HL-60 (cell line): ENCODE data around the gene USB1.

Experiments
- CTCF ChIP-seq: IDR thresholded peaks from one replicate; pipeline ENCODE4 v1.5.1; 2011; ENCODE audit warnings: low read length, control low read depth, inconsistent platforms; ENCODE audit not compliant: insufficient read depth
- POLR2AphosphoS5 ChIP-seq: IDR thresholded peaks from 2 replicates; pipeline ENCODE4 v1.6.1; 2012; ENCODE audit warnings: low read depth
- SPI1 ChIP-seq: IDR thresholded peaks from 2 replicates; pipeline ENCODE4 v1.6.1; 2012; ENCODE audit warnings: low read depth, mild to moderate bottlenecking, borderline replicate concordance

- TF ChIP-seq CTCF (no peak), POLR2AphosphoS5 (no peak), SPI1 (no peak)
These were observed 44.9 kb upstream of the USB1 start for GRCh38 chr16:57956270-57956808.
